MM.1S (cell line): ENCODE results near the gene THAP10.

ENCODE experiments used
- DNase-seq: peaks from one replicate; pipeline ENCODE4 v3.0.0-alpha.2; 2015
- H2AFZ ChIP-seq: fragments of 300-600 bp; sonication (generic); 2 replicates; pipeline ENCODE4 v1.6.0; 2016; ENCODE audit warnings: antibody characterized with exemption, low read length
- H3F3A ChIP-seq: fragments of 300-600 bp; sonication (generic); 2 replicates; pipeline ENCODE4 v1.6.1; 2016; ENCODE audit warnings: mild to moderate bottlenecking, antibody characterized with exemption, low read length, moderate library complexity, mixed read lengths; ENCODE audit not compliant: insufficient read depth
- H3K27ac ChIP-seq: fragments of 300-600 bp; sonication (generic); 2 replicates; pipeline ENCODE4 v1.5.1; 2016; ENCODE audit warnings: mild to moderate bottlenecking, low read length
- H3K27me3 ChIP-seq: fragments of 300-600 bp; sonication (generic); replicated peaks from 2 replicates; pipeline ENCODE4 v1.6.0; 2016; ENCODE audit warnings: low read length; ENCODE audit not compliant: insufficient read depth
- H3K36me3 ChIP-seq: fragments of 300-600 bp; sonication (generic); replicated peaks from 2 replicates; pipeline ENCODE4 v1.6.1; 2016; ENCODE audit warnings: mild to moderate bottlenecking, low read length, mixed read lengths; ENCODE audit not compliant: insufficient read depth
- H3K4me1 ChIP-seq: fragments of 300-600 bp; sonication (generic); 2 replicates; pipeline ENCODE4 v1.6.1; 2016; ENCODE audit warnings: low read length, mixed read lengths
- H3K4me2 ChIP-seq: fragments of 300-600 bp; sonication (generic); 2 replicates; pipeline ENCODE4 v1.6.0; 2016; ENCODE audit warnings: low read depth, low read length
- H3K4me3 ChIP-seq: fragments of 300-600 bp; sonication (generic); 2 replicates; pipeline ENCODE4 v1.5.1; 2016; ENCODE audit warnings: low read length, mixed read lengths
- H3K79me2 ChIP-seq: fragments of 300-600 bp; sonication (generic); 2 replicates; pipeline ENCODE4 v1.6.1; 2016; ENCODE audit warnings: mixed run types, low read length, mixed read lengths
- H3K9ac ChIP-seq: fragments of 300-600 bp; sonication (generic); 2 replicates; pipeline ENCODE4 v1.6.1; 2016; ENCODE audit warnings: low read length, mixed read lengths
- H3K9me2 ChIP-seq: fragments of 300-600 bp; sonication (generic); replicated peaks from 2 replicates; pipeline ENCODE4 v1.6.1; 2016; ENCODE audit warnings: mild to moderate bottlenecking, low read length, mixed read lengths; ENCODE audit not compliant: insufficient read depth
- H3K9me3 ChIP-seq: fragments of 300-600 bp; sonication (generic); replicated peaks from 2 replicates; pipeline ENCODE4 v1.6.1; 2016; ENCODE audit warnings: mild to moderate bottlenecking, low read length, mixed read lengths; ENCODE audit not compliant: insufficient read depth
- H4K20me1 ChIP-seq: fragments of 300-600 bp; sonication (generic); 2 replicates; pipeline ENCODE4 v1.6.1; 2016; ENCODE audit warnings: mild to moderate bottlenecking, low read length, moderate library complexity, mixed read lengths; ENCODE audit not compliant: insufficient read depth
- EZH2 ChIP-seq: fragments of 300-600 bp; sonication (generic); optimal IDR thresholded peaks from 2 replicates; pipeline ENCODE3; 2017; ENCODE audit warnings: low read depth, mild to moderate bottlenecking, antibody characterized with exemption, low read length, mixed read lengths
- EZH2phosphoT487 ChIP-seq: fragments of 300-600 bp; sonication (generic); IDR thresholded peaks from 2 replicates; pipeline ENCODE4 v1.6.1; 2018; ENCODE audit warnings: antibody characterized with exemption, low read length
- TF ChIP-seq, protein P1 (sequence below): fragments of 300-600 bp; sonication (generic); IDR thresholded peaks from 2 replicates; pipeline ENCODE4 v1.5.1; 2016; ENCODE audit warnings: antibody characterized with exemption, low read length, mixed read lengths

THAP10 gene

DNA sequence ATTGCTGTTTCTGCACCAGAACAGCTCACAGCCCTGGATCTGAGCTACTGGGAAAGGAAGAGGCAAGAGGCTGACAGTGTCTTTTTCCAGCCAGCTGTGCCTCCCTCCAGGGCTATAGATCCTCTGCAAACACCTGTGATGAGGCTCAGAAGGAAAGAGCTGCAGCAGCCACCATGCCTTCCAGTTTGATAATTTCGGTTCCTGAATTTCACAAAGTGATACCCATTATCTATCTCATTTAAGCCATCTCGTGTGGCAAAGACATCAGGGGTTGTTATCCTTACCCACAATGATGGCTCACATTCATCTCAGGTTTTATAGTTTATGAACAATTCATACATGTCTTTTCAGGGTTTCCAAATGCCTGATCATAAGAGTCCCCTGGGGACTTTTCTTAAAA lies 36.5 kb downstream of the THAP10 start:
- peaks cover 7% of the 10 kb centered on the region; the same call in 1 of the 2 replicates for H3K4me1 ChIP-seq
- no peaks in the 10 kb centered on the region for H3K9me3 ChIP-seq
- no peak for TF ChIP-seq EZH2
- TF ChIP-seq EZH2phosphoT487, result no peak
- TF ChIP-seq, protein P1, sequence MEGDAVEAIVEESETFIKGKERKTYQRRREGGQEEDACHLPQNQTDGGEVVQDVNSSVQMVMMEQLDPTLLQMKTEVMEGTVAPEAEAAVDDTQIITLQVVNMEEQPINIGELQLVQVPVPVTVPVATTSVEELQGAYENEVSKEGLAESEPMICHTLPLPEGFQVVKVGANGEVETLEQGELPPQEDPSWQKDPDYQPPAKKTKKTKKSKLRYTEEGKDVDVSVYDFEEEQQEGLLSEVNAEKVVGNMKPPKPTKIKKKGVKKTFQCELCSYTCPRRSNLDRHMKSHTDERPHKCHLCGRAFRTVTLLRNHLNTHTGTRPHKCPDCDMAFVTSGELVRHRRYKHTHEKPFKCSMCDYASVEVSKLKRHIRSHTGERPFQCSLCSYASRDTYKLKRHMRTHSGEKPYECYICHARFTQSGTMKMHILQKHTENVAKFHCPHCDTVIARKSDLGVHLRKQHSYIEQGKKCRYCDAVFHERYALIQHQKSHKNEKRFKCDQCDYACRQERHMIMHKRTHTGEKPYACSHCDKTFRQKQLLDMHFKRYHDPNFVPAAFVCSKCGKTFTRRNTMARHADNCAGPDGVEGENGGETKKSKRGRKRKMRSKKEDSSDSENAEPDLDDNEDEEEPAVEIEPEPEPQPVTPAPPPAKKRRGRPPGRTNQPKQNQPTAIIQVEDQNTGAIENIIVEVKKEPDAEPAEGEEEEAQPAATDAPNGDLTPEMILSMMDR, result no peak
- H3K9ac ChIP-seq, result no peak overlapping the region
- H3K4me2 ChIP-seq, result no peak overlapping the region
- no peaks in the 10 kb centered on the region for H3K36me3 ChIP-seq
- no peak overlapping the region for H2AFZ ChIP-seq
- H3K9me2 ChIP-seq, result no peaks in the 10 kb centered on the region
- DNase-seq, result peak; percentile 21
- no peak overlapping the region for H3K27ac ChIP-seq
- H3K4me3 ChIP-seq, result no peak overlapping the region
- no peaks in the 10 kb centered on the region for H3F3A ChIP-seq
- H4K20me1 ChIP-seq, result no peaks in the 10 kb centered on the region
- H3K79me2 ChIP-seq, result no peaks in the 10 kb centered on the region
- H3K27me3 ChIP-seq, result no peaks in the 10 kb centered on the region

DNA sequence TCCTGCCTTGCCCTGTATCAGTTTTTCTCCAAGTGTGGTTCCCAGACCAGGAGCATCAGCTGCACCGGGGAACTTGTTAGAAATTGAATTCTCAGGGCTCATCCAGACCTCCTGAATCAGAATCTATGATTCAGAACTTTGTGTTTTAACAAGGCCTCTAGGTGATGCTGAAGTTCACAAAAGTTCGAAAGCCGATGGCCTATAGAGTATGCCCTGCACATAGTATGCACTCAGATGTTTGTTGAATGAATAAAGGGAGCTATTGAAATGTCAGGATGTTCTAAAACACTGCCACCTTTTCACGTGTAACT lies 37.6 kb downstream of the THAP10 start:
- no peaks in the 10 kb centered on the region for H3K9me2 ChIP-seq
- H3K9ac ChIP-seq, result no peak overlapping the region
- peak overlapping the region; percentile 54 for H2AFZ ChIP-seq
- DNase-seq, result no peak
- no peaks in the 10 kb centered on the region for H3F3A ChIP-seq
- no peaks in the 10 kb centered on the region for H3K27me3 ChIP-seq
- no peak overlapping the region for H3K27ac ChIP-seq
- no peaks in the 10 kb centered on the region for H4K20me1 ChIP-seq
- no peaks in the 10 kb centered on the region for H3K9me3 ChIP-seq
- peaks cover 7% of the 10 kb centered on the region; the same call in 1 of the 2 replicates for H3K4me1 ChIP-seq
- peak overlapping the region; percentile 66; the same call in 1 of the 2 replicates for H3K4me2 ChIP-seq
- no peak for TF ChIP-seq EZH2
- TF ChIP-seq, protein P1, result no peak
- TF ChIP-seq EZH2phosphoT487, result no peak
- no peaks in the 10 kb centered on the region for H3K79me2 ChIP-seq
- no peak overlapping the region for H3K4me3 ChIP-seq
- H3K36me3 ChIP-seq, result no peaks in the 10 kb centered on the region

DNA sequence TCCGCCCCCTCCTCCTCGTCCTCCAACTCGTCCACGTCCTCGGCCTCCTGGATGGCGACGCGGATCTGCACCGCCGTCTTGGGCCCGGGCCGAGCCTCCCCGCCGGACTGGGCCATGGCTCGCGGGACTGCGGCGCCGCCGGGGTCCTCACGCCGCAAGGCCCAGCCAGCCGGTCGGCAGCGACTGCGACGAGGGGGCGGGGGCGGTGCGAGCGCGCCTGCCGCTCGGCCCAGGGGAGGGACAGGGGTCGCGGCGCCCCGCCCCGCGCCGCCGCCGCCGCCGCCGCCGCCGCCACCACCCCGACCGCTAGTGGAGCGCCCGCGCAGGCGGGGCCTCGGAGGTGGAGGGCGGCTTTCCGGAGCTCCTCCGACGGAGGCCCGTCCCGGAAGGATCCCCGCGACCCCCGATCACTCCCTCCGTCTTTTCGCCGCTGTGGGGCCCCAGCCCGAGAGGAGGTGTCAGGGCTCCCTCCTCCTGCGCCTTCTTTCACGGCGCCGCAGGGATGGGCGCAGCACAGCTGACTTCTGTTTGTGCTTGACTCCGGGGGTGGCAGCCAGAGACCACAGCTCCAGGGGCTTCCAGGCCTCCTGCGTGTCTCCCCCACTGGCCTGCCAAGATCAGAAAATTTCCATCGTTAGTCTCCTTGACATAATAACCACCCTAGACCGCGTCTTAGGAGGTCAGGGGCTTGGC lies 38.1 kb downstream of the THAP10 start, which contains the start of gene LARP6:
Gene LARP6, minus strand, starts transcription at position 185 of the 693 bp plus-strand sequence. Its CDS starts 69 bp downstream, at position 116.
- H3K9me2 ChIP-seq, result no peaks in the 10 kb centered on the region
- peaks cover 7% of the 10 kb centered on the region; the same call in 1 of the 2 replicates for H3K4me1 ChIP-seq
- TF ChIP-seq, protein P1, result no peak
- TF ChIP-seq EZH2phosphoT487 (no peak), EZH2 (no peak)
- no peaks in the 10 kb centered on the region for H3K36me3 ChIP-seq
- H3K27me3 ChIP-seq, result no peaks in the 10 kb centered on the region
- H3K9me3 ChIP-seq, result no peaks in the 10 kb centered on the region
- no peak within 1 kb of the TSS for H3K27ac ChIP-seq
- peak; percentile 10 for DNase-seq
- H3F3A ChIP-seq, result no peaks in the 10 kb centered on the region
- no peaks in the 10 kb centered on the region for H3K79me2 ChIP-seq
- H4K20me1 ChIP-seq, result no peaks in the 10 kb centered on the region
- H3K4me2 ChIP-seq, result peak within 1 kb of the TSS; percentile 66
- no peak within 1 kb of the TSS for H3K9ac ChIP-seq
- H3K4me3 ChIP-seq, result peak within 1 kb of the TSS; percentile 44; the same call in 1 of the 2 replicates
- peak within 1 kb of the TSS; percentile 54 for H2AFZ ChIP-seq
